Measurements from ENCODE around the gene GPR143. TPM values are rescaled to one million over a fixed set of nuclear protein-coding genes. Genes with fewer than 3 reads are reported as not detected.

GPR143 gene
- polyA plus RNA-seq, 4 donors, result 1.7 to 13.9 (median 11.5) TPM

DNA sequence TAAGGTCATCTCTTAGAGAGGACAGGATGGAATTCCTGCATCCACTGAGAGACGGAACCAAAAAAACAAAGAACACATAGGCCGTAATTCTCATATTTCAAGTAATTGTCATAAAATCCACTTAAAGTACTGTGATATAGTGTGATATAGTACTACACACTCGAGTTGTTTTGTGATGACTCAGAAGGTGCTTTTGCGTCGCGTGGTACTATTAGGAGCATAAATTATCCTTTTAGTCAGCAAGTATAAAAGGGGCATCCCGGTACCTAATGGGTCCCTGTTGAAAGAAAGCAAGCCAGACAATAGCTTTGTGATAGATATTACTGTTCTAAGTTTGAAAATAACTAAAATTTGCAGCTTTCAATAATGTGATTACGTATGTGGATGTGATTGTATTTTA is 55.3 kb downstream of the GPR143 start:
- DNase-seq (ENCODE audit: low read depth in 4 of 4, low spot score in 3 of 4), result no peak

DNA sequence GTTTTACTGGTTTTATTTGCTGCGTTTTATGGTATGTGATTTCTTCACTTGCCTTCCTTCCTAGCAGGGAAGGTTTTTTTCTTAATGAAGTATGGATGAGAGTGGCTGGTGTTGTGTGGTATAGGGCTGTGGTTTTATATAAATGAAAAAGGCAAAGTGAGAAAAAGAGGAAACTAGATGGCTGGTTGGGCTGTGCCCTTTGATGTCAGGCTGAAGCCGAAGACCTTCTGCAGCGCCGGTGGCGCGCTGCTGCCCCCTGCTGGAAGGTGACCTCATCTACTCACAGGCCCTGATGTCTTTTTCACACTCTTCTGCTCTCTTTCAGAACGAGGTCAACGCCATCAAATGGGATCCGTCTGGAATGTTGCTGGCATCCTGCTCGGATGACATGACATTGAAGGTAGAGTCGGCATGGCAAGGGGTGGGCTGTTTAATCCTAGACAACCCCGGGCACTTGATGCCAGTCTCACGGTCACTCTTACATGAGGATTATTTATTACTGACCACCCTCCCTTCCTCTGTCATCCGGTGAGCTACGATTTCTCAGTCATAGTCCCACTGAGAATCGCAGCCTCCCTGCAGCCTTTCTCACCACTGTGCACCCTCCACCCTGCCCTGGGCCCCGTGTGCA is 56.6 kb downstream of the GPR143 start:
- DNase-seq (ENCODE audit: low read depth in 4 of 4, low spot score in 3 of 4), result peak; percentile 32 to 48 (median 42)

DNA sequence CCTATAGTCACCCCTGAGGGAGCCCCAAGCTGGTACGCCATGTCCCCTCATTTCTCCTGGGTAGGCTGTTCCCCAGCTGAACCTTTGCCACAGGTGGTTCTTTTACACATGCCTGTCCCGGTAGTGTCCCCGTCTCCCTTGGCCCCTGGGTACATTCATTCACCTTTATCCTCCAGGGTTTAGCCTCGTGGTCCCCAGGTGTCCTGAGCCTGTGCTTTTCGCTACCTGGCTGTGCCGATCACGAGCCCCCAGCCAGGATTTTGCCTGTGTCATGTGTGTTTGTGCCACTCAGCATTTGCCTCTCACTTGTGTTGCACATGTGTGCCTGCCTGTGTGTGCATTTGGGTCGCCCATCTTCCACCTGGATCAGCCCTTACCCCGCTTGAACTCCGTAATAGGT is 57.6 kb downstream of the GPR143 start:
- no peak for DNase-seq (ENCODE audit: low read depth in 4 of 4, low spot score in 3 of 4)

DNA sequence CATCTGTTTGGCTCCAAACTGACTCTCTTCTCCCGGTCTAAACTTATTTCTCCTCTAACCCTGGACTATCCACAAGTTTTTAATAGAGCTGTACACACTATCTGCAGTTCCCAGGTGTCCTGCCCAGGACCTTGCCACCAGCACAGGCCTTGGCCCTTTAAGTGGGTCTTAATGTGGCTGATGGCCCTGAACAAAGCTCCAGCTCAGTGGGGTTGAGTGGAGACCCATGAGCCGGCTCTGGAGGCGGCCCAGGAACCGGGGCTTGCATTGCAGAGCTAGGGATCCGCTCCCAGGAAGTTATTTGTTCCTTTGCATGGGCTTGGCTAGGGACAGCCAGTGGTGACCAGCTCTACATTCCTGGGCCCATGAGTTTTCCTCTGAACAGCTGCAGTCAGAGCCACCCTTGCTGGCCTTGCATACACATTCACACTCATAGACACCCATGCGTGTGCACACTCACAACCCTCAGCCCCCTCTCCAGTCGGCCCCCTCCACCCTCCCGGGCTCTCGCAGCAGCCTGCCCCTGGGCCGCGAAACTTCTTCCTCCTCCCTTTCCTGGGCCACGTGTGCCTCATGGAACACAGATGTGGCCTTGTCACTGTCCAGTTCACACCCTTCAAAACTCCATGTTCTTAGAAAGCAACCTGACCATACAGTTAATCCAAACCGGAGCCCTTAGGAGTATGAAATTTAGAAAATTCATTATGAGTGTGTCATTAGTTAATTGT is 58.2 kb downstream of the GPR143 start:
- no peak for DNase-seq (ENCODE audit: low read depth in 4 of 4, low spot score in 3 of 4)

DNA sequence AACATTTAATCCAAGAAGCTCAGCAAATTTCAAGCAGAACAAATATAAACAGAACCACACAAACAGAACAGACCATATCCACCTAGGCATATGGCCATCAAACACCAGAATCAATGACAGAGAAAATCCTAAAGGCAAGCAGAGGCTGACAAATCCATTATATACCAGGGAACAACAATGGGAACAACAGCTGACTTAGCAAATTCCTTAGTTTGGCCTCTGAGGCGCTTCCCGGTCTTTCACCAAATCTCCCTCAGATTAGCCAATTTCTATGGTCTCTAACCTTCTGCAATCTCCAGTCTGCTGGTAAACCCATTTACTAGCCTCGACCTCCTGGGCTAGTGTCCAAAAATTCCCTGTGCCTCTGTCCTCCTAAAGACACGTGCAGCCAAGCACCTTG is 59.2 kb downstream of the GPR143 start:
- no peak for DNase-seq (ENCODE audit: low read depth in 4 of 4, low spot score in 3 of 4)

DNA sequence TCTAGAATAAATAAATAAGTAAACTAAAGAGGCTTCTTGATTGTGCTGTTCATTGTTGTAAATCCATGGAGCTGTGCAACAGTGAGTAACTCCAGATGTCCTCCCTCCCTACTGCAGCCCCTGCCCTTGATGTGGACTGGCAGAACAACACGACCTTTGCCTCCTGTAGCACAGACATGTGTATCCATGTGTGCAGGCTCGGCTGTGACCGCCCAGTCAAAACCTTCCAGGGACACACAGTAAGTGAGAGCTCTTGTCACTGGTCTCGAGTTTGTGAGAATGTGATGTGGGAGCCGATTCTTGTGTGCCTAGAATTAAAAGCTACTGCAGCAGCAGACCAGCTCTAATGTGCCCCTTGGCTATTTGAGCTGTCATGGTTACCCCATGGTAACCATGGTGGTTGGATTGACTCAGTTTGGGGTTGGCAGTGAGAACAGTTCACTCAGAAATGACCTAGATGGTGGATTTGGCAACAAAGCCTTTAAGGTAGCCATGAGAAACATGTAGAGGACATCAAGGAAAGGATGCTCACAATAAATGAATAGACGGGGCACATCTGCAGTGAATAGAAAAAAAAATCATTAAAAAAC is 60.7 kb downstream of the GPR143 start:
- DNase-seq (ENCODE audit: low read depth in 4 of 4, low spot score in 3 of 4), result no peak

DNA sequence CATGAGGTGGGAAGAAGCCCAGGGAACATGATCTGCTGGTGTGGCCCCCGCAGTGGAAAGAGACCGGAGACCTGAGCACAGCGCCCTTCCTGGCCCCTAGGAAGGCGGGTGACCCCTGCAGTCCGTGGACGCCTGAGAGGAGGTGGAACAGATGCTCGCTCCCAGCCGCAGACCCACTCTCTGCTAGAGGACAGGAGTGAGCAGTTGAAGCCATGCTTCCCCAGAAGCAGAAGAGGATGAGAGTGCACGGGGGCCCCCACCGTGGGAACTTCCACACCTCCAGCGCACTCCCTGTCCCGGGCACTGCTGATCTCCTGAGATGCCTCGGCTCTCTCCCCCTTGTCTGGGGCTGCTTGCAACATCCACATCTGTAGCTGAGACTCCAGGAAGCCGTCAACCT is 62.2 kb downstream of the GPR143 start:
- no peak for DNase-seq (ENCODE audit: low read depth in 4 of 4, low spot score in 3 of 4)

DNA sequence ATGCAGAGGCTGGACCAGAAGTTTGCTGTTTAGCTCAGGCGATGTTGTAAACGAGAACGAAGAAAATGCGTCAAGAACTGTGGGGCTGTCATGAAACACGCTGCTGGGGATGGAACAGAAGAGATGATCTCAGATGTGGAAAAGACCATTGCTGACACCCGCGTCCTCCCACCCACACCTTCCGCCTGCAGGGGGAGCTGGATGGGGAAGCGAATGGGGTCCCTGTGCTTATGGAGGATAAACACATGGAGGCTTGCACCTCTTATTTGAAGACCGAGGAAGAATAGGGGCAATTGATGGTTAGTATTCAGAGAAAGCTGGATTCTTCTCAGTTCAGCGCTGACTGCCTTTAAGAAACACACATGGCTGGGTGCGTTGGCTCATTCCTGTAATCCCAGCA is 63.9 kb downstream of the GPR143 start:
- no peak for DNase-seq (ENCODE audit: low read depth in 4 of 4, low spot score in 3 of 4)

DNA sequence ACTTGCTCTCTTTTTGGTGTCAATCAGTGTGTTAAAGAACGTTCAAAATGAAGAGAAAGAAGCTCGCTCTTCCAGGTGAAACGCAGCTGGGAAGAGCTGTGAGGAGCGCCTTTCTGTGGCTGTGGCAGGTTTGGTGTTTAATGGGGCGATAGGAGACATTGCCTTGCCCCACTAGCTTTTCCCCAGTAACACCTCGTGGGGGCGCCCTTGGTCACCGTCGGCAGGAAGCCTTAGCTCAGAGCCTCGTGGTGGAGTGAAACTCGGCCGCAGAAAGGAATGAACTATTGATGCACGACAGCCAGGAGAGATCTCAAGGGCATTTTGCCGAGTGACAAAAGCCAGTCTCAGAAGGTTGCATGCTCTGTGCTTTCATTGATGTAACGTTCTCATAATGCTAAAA is 65.1 kb downstream of the GPR143 start:
- no peak for DNase-seq (ENCODE audit: low read depth in 4 of 4, low spot score in 3 of 4)

DNA sequence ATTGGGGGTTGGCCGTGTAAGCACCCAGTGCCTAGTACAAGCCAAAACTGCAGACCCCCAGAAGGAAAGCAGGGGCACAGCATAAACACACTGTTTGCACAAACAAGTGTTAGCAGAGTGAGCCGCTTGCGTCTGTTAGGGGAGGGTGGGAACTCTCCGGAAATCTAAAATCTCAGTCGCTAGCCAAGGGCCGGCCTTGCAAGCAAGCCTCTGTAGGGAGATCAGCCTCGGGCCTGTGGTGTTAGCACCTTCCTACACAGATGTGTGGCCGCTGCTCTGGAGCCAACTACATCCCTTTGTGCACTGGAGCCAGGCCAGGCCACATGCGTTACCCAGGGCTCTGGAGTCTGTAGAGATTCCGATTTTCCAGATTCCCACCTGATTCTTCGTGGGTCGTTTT is 67.1 kb downstream of the GPR143 start:
- no peak for DNase-seq (ENCODE audit: low read depth in 4 of 4, low spot score in 3 of 4)

DNA sequence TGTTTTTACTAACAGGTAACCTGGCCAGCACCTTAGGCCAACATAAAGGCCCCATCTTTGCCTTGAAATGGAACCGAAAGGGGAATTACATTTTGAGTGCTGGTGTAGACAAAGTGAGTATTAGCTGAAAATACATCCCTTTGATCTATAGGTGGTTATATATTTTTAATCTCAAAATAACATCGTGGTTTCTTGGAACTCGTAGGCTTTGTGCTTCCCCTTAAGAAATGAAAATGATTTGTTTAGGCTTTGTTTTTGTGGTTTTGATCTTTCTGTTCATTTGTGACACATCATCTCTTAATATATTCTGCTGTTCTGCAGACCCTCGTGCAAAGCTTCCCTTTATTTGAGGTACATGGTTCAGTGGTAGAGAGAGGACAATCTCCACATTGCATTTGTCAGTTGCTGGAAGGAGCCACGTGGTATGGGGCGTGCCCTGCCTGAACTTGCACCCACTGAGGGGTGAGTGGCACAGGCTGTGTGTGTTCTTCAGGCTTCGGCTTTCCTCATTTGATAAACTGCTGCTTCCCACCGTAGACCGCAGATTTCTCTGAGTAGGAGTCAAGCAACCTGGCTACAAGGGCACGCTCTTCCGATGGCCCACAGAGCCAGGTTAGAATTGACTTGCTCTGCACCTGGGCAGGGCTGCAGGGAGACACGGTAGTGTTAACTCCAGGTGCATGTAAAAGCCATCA is 72.2 kb downstream of the GPR143 start:
- DNase-seq (ENCODE audit: low read depth in 4 of 4, low spot score in 3 of 4), result no peak

DNA sequence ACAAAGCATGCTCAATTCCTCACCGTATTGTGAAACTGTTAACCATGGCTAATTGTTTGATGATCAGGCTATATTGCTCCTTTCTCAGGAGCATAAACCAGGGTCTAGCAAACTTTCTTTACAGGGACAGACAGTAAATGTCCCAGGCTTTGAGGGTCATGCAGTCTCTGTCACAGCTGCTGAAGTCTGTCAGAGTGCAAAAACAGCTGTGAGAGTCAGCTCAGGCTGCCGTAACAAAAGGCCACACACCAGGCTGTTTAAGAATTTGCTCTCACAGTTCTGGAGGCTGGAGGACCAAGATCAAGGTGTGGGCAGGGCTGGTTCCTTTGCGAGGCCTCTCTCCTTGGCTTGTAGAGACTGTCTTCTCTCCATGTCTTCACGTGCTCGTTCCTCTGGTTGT is 75.6 kb downstream of the GPR143 start:
- DNase-seq (ENCODE audit: low read depth in 4 of 4, low spot score in 3 of 4), result no peak

DNA sequence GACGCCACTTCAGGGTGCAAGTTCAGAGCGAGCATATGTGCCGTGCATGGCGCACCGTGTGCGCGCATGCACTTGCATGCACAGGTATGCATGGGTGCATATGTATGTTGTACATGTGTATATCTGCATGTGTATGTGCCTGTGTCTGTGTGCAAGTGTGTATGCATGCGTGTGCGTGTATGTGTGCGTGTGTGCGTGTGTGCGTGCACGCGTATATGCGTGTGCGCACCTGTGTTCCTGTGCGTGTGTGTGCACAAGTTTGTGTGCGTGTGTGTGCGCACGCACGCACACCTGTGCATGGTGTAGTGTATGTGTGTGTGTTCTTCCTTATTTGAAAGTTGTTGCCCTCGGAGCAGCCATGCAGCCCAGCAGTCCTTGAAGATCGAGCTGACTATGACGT is 76.8 kb downstream of the GPR143 start:
- no peak for DNase-seq (ENCODE audit: low read depth in 4 of 4, low spot score in 3 of 4)

DNA sequence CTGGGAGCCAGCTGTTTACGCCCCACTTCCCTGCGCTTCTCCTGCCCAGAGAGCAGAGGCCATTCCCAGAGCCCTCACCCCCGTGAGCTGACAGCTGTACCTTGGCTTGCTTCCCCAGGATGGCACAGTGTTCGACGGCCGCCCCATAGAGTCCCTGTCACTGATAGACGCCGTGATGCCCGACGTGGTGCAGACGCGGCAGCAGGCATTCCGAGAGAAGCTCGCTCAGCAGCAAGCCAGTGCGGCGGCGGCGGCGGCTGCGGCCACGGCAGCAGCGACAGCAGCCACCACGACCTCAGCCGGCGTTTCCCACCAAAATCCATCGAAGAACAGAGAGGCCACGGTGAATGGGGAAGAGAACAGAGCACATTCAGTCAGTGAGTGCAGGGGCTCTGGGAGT is 77.7 kb downstream of the GPR143 start:
- no peak for DNase-seq (ENCODE audit: low read depth in 4 of 4, low spot score in 3 of 4)

DNA sequence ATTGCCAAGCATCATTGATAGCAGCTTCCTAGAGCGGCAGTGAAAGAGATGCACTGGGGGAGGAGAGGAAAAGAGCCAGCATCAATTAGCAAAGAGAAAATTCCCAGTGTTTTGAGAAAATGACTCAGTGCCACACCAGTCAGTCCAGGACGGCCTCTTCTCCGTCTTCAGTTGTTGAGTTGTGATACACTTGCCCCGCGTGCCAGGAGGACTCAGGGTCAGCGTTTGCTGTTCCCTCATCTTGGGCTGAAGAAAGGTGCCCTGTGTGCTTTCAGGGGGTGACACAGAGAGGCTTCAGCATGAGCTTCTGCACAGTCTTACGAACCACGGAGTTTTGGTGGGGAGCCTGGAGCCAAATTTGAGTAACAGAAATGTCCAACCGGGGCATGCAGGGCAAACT is 82.3 kb downstream of the GPR143 start:
- no peak for DNase-seq (ENCODE audit: low read depth in 4 of 4, low spot score in 3 of 4)

DNA sequence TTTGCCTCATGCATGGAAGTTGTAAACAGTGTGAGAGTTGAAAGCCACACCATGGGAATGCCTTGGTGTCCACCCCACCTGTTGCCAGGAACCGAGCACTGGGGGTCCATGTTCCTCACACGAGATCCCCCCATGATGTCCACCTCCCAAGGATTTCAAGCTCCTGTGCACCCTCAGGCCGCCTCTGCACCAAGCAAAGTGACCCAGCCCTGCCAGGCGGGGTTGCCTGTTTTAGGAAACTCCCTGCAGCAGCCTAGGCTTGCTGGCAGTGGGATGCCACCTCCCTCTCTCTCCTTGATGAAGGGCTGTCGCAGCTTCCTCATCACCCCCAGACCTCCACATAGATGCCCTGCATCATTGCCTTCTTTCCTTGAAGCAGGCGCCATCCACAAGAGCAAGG is 82.8 kb downstream of the GPR143 start:
- DNase-seq (ENCODE audit: low read depth in 4 of 4, low spot score in 3 of 4), result no peak

DNA sequence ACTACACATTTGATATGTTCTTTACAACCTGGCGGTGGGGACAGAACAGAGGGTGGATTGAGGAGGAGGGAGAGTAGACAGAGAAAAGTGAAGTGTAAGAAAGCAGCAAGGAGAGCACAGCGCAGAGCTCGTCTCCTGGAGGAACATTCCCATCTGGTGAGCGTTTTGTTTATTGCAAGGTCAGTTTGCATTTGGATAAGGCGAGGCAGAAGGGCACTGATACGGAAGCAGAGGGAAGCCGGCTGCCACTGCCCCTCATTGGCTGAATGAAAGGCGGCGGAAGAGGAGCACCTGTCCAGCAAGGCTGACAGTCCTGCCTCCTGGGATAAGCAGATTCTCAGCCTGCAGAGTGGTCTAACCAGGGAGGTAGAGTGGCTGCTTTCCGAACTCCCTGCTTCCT is 83.2 kb downstream of the GPR143 start:
- DNase-seq (ENCODE audit: low read depth in 4 of 4, low spot score in 3 of 4), result no peak

DNA sequence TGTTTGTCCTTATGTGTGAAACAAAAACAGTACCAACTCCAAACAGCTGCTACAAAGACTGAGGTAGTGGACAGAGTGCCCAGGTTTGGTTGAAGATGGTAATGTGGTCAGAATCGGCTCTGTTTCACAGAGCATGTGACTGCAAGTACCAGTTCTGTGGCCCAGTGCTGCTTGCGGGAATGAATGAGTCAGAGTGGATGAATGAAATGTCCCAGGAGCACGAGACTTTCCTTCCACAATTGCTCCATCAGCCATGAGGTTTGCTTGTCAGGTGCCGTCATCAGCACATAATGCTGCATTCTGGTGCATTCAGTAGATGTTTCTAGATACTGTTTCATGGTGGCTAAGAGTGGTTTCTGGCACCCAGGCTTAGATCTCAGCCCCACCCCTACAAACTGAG is 84.2 kb downstream of the GPR143 start:
- DNase-seq (ENCODE audit: low read depth in 4 of 4, low spot score in 3 of 4), result no peak

DNA sequence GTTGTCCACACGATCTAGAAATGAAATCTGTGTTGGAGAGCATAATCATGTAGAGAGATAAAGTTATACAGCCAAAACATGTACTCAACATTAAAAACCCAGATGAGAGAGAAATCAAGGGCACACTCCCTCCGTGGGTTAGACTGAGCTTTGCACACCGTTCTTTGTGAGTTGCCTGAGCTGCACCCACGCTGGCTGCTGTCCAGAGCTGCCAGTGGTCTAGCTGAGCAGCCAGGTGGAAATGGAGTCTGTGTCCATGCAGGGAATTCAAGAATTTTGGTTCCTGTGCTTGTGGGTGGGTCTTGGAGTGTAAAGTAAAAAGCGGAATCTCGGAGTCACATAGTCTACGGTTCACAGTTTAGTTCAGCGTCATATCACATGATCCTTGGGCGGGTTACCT is 84.6 kb downstream of the GPR143 start:
- no peak for DNase-seq (ENCODE audit: low read depth in 4 of 4, low spot score in 3 of 4)

DNA sequence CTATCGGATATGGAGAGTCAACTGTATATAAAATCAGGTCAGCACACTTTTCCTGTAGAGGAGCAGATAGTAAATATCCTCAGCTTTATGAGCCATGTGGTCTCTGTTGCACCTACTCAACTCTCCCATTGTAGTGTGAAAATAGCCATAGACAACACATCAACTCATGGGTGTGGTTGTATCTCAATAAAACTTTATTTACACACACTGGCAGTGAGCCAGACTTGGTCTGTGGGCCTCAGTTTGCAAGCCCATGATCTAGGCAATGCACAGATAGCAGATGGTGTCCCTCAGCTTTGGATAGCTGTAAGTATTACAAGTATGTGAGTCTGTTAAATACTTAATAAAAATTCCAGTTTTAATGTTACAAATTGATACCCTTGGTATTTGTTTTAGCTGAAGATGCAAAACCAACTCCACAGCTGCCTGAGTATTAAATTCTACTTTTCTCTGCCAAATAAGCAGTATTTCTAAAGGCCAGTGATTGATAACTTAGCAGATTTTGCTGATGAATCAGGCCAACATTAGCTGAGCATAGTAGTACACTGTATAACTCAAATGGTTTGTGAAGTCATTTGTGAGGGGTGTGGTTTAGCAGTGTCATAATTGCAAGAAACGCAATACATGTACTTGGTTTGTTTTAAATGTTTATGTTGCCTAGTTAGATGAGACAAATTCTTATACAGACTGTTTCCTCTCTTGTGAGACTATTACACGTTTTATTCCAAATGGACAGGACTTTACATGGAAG is 87.3 kb downstream of the GPR143 start:
- no peak for DNase-seq (ENCODE audit: low read depth in 4 of 4, low spot score in 3 of 4)
